ENCODE measurements around the gene HRH2. TPM values are rescaled to one million over a fixed set of nuclear protein-coding genes. Genes with fewer than 3 reads are reported as not detected.

Gene HRH2
- total and polyA plus RNA-seq, 2 donors (not counting 1 experiment from before 2014, with no cell fraction given): 0.03 TPM; not detected in 1

DNA sequence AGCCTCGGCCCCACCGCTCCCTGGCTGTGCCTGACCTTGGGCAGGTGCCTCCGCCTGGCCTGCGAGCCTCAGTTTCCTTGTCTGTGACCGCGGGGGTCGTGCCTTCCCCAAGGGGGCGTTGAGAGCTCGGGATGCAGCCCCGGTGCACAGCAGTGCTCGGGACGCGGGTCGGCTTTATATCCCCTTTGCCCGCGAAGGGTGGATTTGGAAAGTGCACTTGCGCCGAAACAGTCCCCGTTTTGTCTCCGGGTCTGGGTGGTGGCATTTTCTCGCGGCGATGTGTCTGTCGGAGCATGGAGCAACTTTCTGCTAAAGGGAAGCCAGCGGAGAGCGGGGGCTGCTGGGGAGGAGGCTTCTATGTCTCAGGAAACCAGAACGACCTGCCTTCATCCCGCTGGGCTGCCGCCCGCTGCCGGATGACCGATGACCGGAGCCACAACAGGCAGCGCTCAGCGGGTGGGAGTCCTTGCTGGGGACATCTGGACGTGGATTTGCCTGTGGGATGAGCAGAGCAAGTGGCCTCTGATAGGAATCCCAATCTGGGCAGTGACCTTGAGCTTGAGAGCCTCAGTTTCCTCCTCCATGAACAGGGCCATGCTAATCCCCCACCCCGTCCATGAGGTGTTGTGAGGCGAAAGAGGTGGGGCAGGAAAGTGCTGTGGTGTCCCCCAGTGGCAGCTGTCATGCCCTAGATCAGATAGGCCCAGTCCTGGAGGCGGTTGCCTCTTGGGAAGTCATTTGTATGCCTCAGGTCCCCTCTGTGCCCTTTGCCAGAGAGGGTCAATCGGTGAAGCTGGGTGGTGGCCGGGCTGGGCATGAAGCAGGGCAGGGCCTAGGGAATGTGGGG, 651 bp downstream of the HRH2 start:
- Histone ChIP-seq H3K4me3 (replicated peaks in 1 of 4; ENCODE audit: control extremely low read depth in 1 of 4, insufficient read depth in 1 of 4, low read depth in 3 of 4, low read length in 4 of 4) (no peak overlapping the region), H3K36me3 (ENCODE audit: control insufficient read depth, insufficient read depth, low read length) (no peaks in the 10 kb centered on the region), H3K79me2 (ENCODE audit: control insufficient read depth, insufficient read depth, low read length) (no peaks in the 10 kb centered on the region), H3K9ac (ENCODE audit: insufficient read depth, low read length) (no peak overlapping the region), H3K4me2 (ENCODE audit: extremely low read depth, insufficient read depth, low read length) (no peak overlapping the region), H4K20me1 (ENCODE audit: control insufficient read depth, extremely low read depth, insufficient read depth, low read length) (no peaks in the 10 kb centered on the region), H3K4me1 (ENCODE audit: control insufficient read depth, extremely low read depth, insufficient read depth, low read length) (no peaks in the 10 kb centered on the region), H3K9me3 (ENCODE audit: control insufficient read depth, insufficient read depth, low read depth, low read length) (no peaks in the 10 kb centered on the region), H2AFZ (ENCODE audit: low read length) (no peak overlapping the region), H3K27ac (ENCODE audit: insufficient read depth, low read length) (no peak overlapping the region), H3K27me3 (ENCODE audit: control insufficient read depth, insufficient read depth, low read length) (no peaks in the 10 kb centered on the region)
- no peak for TF ChIP-seq EZH2 (IDR thresholded peaks at IDR 0.05; ENCODE audit: low read length, missing control alignments)
- TF ChIP-seq, protein P1, sequence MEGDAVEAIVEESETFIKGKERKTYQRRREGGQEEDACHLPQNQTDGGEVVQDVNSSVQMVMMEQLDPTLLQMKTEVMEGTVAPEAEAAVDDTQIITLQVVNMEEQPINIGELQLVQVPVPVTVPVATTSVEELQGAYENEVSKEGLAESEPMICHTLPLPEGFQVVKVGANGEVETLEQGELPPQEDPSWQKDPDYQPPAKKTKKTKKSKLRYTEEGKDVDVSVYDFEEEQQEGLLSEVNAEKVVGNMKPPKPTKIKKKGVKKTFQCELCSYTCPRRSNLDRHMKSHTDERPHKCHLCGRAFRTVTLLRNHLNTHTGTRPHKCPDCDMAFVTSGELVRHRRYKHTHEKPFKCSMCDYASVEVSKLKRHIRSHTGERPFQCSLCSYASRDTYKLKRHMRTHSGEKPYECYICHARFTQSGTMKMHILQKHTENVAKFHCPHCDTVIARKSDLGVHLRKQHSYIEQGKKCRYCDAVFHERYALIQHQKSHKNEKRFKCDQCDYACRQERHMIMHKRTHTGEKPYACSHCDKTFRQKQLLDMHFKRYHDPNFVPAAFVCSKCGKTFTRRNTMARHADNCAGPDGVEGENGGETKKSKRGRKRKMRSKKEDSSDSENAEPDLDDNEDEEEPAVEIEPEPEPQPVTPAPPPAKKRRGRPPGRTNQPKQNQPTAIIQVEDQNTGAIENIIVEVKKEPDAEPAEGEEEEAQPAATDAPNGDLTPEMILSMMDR (conservative IDR thresholded peaks at IDR 0.05 in 1 of 2, IDR thresholded peaks at IDR 0.05 in 1 of 2; ENCODE audit: low read depth in 1 of 2, low read length in 2 of 2): no peak
- DNase-seq (ENCODE audit: low read depth in 2 of 2): no peak

- H3K27ac ChIP-seq (ENCODE audit: insufficient read depth, low read length): no peak overlapping the region
- H2AFZ ChIP-seq (ENCODE audit: low read length): no peak overlapping the region
- no peaks in the 10 kb centered on the region for H3K9me3 ChIP-seq (ENCODE audit: control insufficient read depth, insufficient read depth, low read depth, low read length)
- no peaks in the 10 kb centered on the region for H3K4me1 ChIP-seq (ENCODE audit: control insufficient read depth, extremely low read depth, insufficient read depth, low read length)
- DNase-seq (ENCODE audit: low read depth in 2 of 2): no peak
- no peak overlapping the region for H3K4me2 ChIP-seq (ENCODE audit: extremely low read depth, insufficient read depth, low read length)
- no peaks in the 10 kb centered on the region for H3K27me3 ChIP-seq (ENCODE audit: control insufficient read depth, insufficient read depth, low read length)
- no peak overlapping the region for H3K4me3 ChIP-seq (replicated peaks in 1 of 4; ENCODE audit: control extremely low read depth in 1 of 4, insufficient read depth in 1 of 4, low read depth in 3 of 4, low read length in 4 of 4)
- H3K36me3 ChIP-seq (ENCODE audit: control insufficient read depth, insufficient read depth, low read length): no peaks in the 10 kb centered on the region
- no peaks in the 10 kb centered on the region for H4K20me1 ChIP-seq (ENCODE audit: control insufficient read depth, extremely low read depth, insufficient read depth, low read length)
- H3K9ac ChIP-seq (ENCODE audit: insufficient read depth, low read length): no peak overlapping the region
- TF ChIP-seq, protein P1 (conservative IDR thresholded peaks at IDR 0.05 in 1 of 2, IDR thresholded peaks at IDR 0.05 in 1 of 2; ENCODE audit: low read depth in 1 of 2, low read length in 2 of 2): no peak
- no peaks in the 10 kb centered on the region for H3K79me2 ChIP-seq (ENCODE audit: control insufficient read depth, insufficient read depth, low read length)
Observed at GRCh38 chr5:175659546-175660253, 1.8 kb downstream of the HRH2 start.

All from fibroblast of lung (primary cell).